AG04450 (cell line): Measurements from ENCODE around the gene DYNC1I1. TPM values are rescaled to one million over a fixed set of nuclear protein-coding genes. Genes with fewer than 3 reads are reported as not detected.

Source experiments
- CTCF ChIA-PET: fragments of 300-600, 350-600 bp; formaldehyde crosslinking; extraction: SDS; loops from one replicate; lab custom pipeline; 2022; ENCODE audit warnings: antibody characterized with exemption, inconsistent platforms; lab: Charles Lee
- POLR2A ChIA-PET: fragments of 350-600 bp; formaldehyde crosslinking; extraction: SDS; loops from one replicate; lab custom pipeline; 2021; ENCODE audit warnings: antibody characterized with exemption, inconsistent platforms; lab: Yijun Ruan, JAX
- DNase-seq: peaks from one replicate; pipeline ENCODE4 v3.0.0-alpha.2; 2011; ENCODE audit warnings: low read depth, low spot score
- H3K27ac ChIP-seq: one replicate; pipeline ENCODE4 v1.5.1; 2012; ENCODE audit warnings: low read depth, low read length, control low read depth
- H3K27me3 ChIP-seq: one replicate; pipeline ENCODE4 v1.6.0; 2012; ENCODE audit warnings: low read length; ENCODE audit not compliant: control insufficient read depth, insufficient read depth
- H3K4me3 ChIP-seq: 2 replicates; pipeline ENCODE4 v1.5.1; 2011; ENCODE audit warnings: mild to moderate bottlenecking, low read depth, low read length, control low read depth
- H3K9me3 ChIP-seq: 2 replicates; pipeline ENCODE4 v1.5.1; 2012; ENCODE audit warnings: low read length; ENCODE audit not compliant: control insufficient read depth, insufficient read depth
- polyA plus RNA-seq: library from polyadenylated mRNA; depleted of rRNA; stranded (reverse); fragments of >200 nt; gene quantifications from 2 replicates; pipeline ENCODE4 v1.2.3, GENCODE V29; 2011
- TF ChIP-seq, protein P1 (sequence below): IDR thresholded peaks from 2 replicates; pipeline ENCODE4 v1.5.1; 2011; ENCODE audit warnings: low read depth, low read length, control low read depth, inconsistent platforms

Gene DYNC1I1
- polyA plus RNA-seq, 1 experiment = 0.06 TPM

DNA sequence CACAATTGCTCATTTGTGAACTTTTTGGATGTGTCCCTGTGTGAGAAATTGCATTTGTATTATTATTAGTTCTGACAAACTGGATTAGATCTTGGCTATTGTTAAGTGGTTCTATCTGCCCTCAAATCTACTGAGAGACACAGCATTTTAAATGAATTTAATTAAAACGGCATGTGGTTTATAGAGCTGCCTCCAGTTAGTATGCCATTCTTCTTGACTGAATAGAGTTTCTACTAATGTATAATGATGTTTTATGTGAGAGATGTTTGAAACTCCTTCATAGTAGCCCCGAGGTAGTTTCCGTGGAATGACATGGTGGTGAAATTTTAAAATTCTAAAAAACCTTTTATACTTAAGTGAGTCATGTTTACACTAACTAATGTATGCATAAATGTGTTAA, 110.9 kb downstream of the DYNC1I1 start:
- TF ChIP-seq, protein P1, sequence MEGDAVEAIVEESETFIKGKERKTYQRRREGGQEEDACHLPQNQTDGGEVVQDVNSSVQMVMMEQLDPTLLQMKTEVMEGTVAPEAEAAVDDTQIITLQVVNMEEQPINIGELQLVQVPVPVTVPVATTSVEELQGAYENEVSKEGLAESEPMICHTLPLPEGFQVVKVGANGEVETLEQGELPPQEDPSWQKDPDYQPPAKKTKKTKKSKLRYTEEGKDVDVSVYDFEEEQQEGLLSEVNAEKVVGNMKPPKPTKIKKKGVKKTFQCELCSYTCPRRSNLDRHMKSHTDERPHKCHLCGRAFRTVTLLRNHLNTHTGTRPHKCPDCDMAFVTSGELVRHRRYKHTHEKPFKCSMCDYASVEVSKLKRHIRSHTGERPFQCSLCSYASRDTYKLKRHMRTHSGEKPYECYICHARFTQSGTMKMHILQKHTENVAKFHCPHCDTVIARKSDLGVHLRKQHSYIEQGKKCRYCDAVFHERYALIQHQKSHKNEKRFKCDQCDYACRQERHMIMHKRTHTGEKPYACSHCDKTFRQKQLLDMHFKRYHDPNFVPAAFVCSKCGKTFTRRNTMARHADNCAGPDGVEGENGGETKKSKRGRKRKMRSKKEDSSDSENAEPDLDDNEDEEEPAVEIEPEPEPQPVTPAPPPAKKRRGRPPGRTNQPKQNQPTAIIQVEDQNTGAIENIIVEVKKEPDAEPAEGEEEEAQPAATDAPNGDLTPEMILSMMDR = no peak
- CTCF ChIA-PET = no interaction called here
- Histone ChIP-seq H3K9me3 (no peaks in the 10 kb centered on the region), H3K4me3 (no peak overlapping the region), H3K27me3 (no peaks in the 10 kb centered on the region), H3K27ac (no peak overlapping the region)
- POLR2A ChIA-PET = no interaction called here
- DNase-seq = no peak

DNA sequence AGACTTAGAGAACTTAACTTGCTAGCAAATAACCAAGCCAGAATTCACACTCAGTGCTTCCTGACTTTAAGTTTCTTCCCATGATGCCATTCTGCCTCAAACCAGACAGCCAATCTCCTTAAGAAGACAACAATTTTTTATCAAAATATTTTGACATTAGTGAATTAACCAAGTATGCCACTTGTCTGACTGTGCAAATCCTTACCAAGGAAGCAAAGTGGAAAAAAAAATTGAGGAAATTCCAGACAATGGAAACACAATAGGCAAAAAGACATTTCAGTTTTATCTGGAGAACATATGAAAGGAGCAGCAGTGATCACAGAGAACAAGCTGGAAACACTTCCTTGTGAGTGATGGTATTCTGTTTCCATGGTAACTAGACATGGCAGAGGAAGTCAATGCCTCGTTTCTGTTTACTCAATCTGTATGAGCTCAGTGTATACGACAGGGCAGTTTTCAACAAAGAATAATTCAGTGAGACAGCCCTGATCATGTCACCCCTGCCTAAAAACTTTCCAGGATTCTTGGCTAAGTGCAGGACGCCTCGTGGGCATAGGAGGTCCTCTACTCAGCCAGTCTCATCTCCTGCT, 114.2 kb downstream of the DYNC1I1 start:
- ChIA-PET CTCF (no interaction called here), POLR2A (no interaction called here)
- Histone ChIP-seq H3K27ac (no peak overlapping the region), H3K9me3 (no peaks in the 10 kb centered on the region), H3K27me3 (no peaks in the 10 kb centered on the region), H3K4me3 (no peak overlapping the region)
- no peak for DNase-seq
- TF ChIP-seq, protein P1 = no peak

DNA sequence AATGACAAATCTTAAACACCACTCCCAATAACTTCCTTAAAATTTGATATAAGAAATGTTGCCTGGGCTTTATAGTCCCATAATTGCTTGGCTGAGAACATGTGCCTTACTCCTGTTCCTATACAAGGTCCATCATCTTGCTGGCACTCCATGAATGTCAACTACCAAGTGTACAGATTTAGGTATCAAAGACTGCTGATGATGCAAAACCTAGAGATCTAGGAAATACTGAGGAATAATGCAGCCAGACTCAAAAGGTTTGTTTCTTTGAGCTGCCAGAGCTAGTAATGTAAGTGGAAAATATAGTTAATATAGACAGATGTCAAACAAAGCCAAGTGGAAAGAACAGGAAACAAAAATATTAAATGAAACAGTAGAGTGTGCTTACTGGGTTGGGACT, 121.1 kb downstream of the DYNC1I1 start:
- no peak for DNase-seq
- TF ChIP-seq, protein P1 = no peak
- no peaks in the 10 kb centered on the region for H3K9me3 ChIP-seq
- H3K27ac ChIP-seq = no peak overlapping the region
- no peaks in the 10 kb centered on the region for H3K27me3 ChIP-seq
- CTCF ChIA-PET = no interaction called here
- no peak overlapping the region for H3K4me3 ChIP-seq
- POLR2A ChIA-PET = no interaction called here

DNA sequence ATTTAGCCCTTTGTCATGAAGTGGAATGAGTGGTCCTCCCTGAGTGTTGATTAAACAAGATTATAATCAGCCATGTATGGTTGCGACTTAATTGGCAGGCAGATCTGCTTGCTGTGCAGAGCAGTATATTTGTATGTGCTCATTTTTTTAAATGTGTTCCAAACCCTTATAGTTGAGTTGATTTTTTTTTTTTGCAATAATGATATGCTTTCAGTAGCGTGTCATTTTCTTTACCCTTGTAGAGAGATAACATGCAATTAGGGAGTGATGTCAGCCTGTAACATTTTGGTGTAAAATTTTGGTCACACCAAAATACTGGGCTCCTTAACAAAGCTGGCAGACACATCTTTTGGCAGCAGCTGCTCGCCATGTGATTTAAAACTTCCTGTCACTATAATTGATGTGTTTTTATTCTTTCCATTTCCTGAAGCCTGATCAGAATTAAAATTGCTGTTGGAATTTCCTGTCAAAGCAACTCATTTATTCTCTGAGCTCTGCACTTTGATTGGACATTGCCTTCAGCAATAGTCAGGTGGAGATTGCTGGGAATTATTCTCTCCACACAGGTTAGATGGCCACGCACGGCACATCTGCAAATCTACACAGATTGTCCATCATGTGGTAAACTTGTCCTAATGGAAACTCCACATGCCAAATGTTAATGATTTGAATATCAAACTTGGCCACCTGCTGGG, 125.3 kb downstream of the DYNC1I1 start:
- CTCF ChIA-PET = no interaction called here
- no peaks in the 10 kb centered on the region for H3K9me3 ChIP-seq
- no peaks in the 10 kb centered on the region for H3K27me3 ChIP-seq
- no peak overlapping the region for H3K4me3 ChIP-seq
- no peak for DNase-seq
- TF ChIP-seq, protein P1 = no peak
- POLR2A ChIA-PET = no interaction called here
- H3K27ac ChIP-seq = no peak overlapping the region

DNA sequence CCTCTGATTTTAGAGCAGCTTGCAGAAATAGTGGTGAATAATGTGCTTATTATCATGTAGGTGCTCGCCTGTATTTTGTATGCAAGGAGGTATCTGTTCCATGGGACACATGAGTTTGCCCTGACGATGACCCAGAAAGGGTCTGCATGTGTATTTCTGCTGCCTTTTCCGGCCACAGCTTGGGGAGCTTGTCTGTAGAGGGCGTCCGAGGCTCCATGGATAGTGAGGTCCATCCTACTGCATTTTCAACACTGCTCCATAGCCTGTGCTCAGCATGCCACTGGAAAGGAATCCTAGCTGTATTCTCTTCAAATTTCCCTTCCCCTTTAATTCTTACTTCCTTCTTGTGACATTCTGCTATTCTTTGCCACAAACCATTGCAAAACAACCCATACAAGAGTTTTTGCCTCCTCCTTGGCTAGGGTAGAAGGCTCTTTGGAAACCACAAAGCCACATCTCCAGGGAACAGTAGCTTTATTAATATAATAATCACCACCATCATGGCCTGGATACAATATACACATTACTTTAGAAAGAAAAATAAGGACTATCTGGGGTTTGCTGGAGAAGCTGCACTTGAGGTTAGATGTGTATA, 127.7 kb downstream of the DYNC1I1 start:
- no peaks in the 10 kb centered on the region for H3K27me3 ChIP-seq
- TF ChIP-seq, protein P1 = no peak
- H3K4me3 ChIP-seq = no peak overlapping the region
- no peak for DNase-seq
- CTCF ChIA-PET = interaction anchor here (7.3 kb wide), 1 partner anchor 16 kb away, joined by 41 read pairs; no protein-coding TSS in a partner anchor
- POLR2A ChIA-PET = no interaction called here
- no peak overlapping the region for H3K27ac ChIP-seq
- H3K9me3 ChIP-seq = no peaks in the 10 kb centered on the region
